IPS-15b (cell line): ENCODE measurements around the gene LYZL6.

ENCODE experiments used
- H3K27me3 ChIP-seq: one replicate; pipeline ENCODE4 v1.6.1; 2013; ENCODE audit warnings: low read length; ENCODE audit not compliant: control insufficient read depth, insufficient read depth
- H3K36me3 ChIP-seq: one replicate; pipeline ENCODE4 v1.6.1; 2013; ENCODE audit warnings: low read length; ENCODE audit not compliant: control insufficient read depth, insufficient read depth
- H3K4me1 ChIP-seq: one replicate; pipeline ENCODE4 v1.6.1; 2013; ENCODE audit warnings: mild to moderate bottlenecking, low read length; ENCODE audit not compliant: control insufficient read depth, insufficient read depth
- H3K4me3 ChIP-seq: one replicate; pipeline ENCODE4 v1.5.1; 2013; ENCODE audit warnings: low read depth, low read length
- H3K9ac ChIP-seq: one replicate; pipeline ENCODE4 v1.6.1; 2013; ENCODE audit warnings: low read depth, mild to moderate bottlenecking, low read length
- H3K9me3 ChIP-seq: one replicate; pipeline ENCODE4 v1.6.1; 2013; ENCODE audit warnings: mild to moderate bottlenecking, low read length; ENCODE audit not compliant: control insufficient read depth, insufficient read depth

Gene LYZL6

GRCh38 chr17:35943537-35943936 is at the start of gene LYZL6:
TSS of gene LYZL6 (minus strand) at chr17:35943713. CDS start at chr17:35939356, 4,357 bp downstream.
- Histone ChIP-seq H3K36me3 (no peaks in the 10 kb centered on the region), H3K9me3 (no peaks in the 10 kb centered on the region), H3K9ac (no peak within 1 kb of the TSS), H3K27me3 (no peaks in the 10 kb centered on the region), H3K4me3 (no peak within 1 kb of the TSS), H3K4me1 (no peaks in the 10 kb centered on the region)

- no peaks in the 10 kb centered on the region for H3K9me3 ChIP-seq
- no peak overlapping the region for H3K4me3 ChIP-seq
- no peak overlapping the region for H3K9ac ChIP-seq
- H3K27me3 ChIP-seq, result no peaks in the 10 kb centered on the region
- no peaks in the 10 kb centered on the region for H3K36me3 ChIP-seq
- no peaks in the 10 kb centered on the region for H3K4me1 ChIP-seq
Observed at GRCh38 chr17:35991075-35991474, 47.6 kb upstream of the LYZL6 start.

- no peaks in the 10 kb centered on the region for H3K4me1 ChIP-seq
- H3K9me3 ChIP-seq, result no peaks in the 10 kb centered on the region
- no peaks in the 10 kb centered on the region for H3K36me3 ChIP-seq
- H3K27me3 ChIP-seq, result no peaks in the 10 kb centered on the region
- H3K4me3 ChIP-seq, result no peak overlapping the region
- H3K9ac ChIP-seq, result no peak overlapping the region
Observed at GRCh38 chr17:35988164-35988563, 44.7 kb upstream of the LYZL6 start.

- no peaks in the 10 kb centered on the region for H3K9me3 ChIP-seq
- no peaks in the 10 kb centered on the region for H3K4me1 ChIP-seq
- no peaks in the 10 kb centered on the region for H3K27me3 ChIP-seq
- H3K36me3 ChIP-seq, result no peaks in the 10 kb centered on the region
- no peak within 1 kb of the TSS for H3K9ac ChIP-seq
- H3K4me3 ChIP-seq, result no peak within 1 kb of the TSS
Observed at GRCh38 chr17:35986643-35987042, 43.1 kb upstream of the LYZL6 start, which contains the start of gene CCL14. TSS of gene CCL14 (minus strand) at chr17:35986729. CDS start at chr17:35986649, 80 bp downstream.

DNA sequence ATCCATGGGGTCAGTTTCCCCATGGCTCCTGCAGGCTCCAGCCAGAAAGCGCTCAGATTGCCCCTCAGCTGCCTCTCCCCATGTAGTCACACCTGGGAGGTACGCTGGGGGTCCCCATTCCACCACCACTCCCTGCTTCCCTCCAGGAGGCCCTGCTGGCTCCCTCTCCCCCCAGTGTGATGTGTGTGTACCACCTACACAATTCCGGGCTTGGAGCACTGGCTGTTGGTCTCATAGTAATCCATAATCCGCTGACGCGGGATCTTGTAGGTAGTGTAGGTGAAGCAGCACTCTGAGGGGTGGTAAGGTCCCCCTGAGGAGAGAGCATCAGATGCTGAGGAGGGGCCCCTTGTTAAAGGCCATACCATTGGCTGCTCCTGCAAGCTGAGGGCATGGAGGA is 40.6 kb upstream of the LYZL6 start:
- Histone ChIP-seq H3K27me3 (no peaks in the 10 kb centered on the region), H3K9me3 (no peaks in the 10 kb centered on the region), H3K4me1 (no peaks in the 10 kb centered on the region), H3K36me3 (no peaks in the 10 kb centered on the region), H3K9ac (no peak overlapping the region), H3K4me3 (no peak overlapping the region)

- Histone ChIP-seq H3K9ac (no peak overlapping the region), H3K27me3 (no peaks in the 10 kb centered on the region), H3K36me3 (no peaks in the 10 kb centered on the region), H3K4me1 (no peaks in the 10 kb centered on the region), H3K9me3 (no peaks in the 10 kb centered on the region), H3K4me3 (no peak overlapping the region)
Observed at GRCh38 chr17:35982409-35983191, 39.1 kb upstream of the LYZL6 start.

DNA sequence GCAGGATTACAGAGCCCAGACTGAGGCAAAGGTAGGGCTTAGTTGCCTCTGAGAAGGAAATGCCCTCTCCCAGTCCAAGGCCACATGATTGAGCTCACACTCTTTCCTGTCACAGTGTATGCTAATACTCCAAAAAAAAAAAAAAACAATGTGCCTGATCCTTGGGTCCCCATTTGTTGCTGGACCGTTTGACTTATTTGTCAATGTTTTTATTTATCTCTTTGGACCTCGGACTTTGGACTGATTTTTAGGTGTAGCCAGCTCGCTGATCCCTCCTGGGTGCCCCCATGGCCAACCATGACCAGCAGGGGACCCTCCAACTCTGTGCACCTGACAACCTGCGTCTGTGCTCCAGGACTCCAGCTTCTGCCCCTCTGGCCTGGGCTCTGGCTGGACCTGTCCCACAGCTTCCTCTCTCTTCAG is 38.4 kb upstream of the LYZL6 start:
- Histone ChIP-seq H3K9ac (no peak overlapping the region), H3K27me3 (no peaks in the 10 kb centered on the region), H3K4me3 (no peak overlapping the region), H3K36me3 (no peaks in the 10 kb centered on the region), H3K9me3 (no peaks in the 10 kb centered on the region), H3K4me1 (no peaks in the 10 kb centered on the region)

- Histone ChIP-seq H3K9ac (no peak within 1 kb of the TSS), H3K4me1 (no peaks in the 10 kb centered on the region), H3K4me3 (no peak within 1 kb of the TSS), H3K36me3 (no peaks in the 10 kb centered on the region), H3K27me3 (no peaks in the 10 kb centered on the region), H3K9me3 (no peaks in the 10 kb centered on the region)
Observed at GRCh38 chr17:35981246-35981645, 37.7 kb upstream of the LYZL6 start, which contains the start of gene CCL16. TSS of gene CCL16 (minus strand) at chr17:35981497. CDS start at chr17:35981420, 77 bp downstream.

DNA sequence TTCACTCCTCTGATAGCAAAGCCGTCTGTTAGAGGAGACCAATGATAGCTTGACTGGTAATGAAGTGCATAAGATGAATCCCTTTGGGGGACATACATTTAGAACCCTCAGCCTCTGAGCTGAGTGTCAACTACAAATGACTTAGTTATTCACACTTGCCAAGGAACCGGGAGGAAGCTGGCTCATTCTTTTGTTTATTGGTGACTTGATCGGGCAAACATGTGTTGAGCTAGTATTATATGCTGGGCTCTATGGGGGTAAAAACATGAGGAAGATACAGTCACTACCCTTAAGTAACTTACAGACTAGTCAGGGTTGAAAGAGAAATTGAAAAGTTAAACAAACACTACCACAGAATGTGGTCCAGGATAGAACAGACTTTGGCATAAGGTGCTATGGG is 34.8 kb upstream of the LYZL6 start:
- no peak overlapping the region for H3K9ac ChIP-seq

GRCh38 chr17:35977509-35977908 is 34.0 kb upstream of the LYZL6 start:
- Histone ChIP-seq H3K4me1 (no peaks in the 10 kb centered on the region), H3K27me3 (no peaks in the 10 kb centered on the region), H3K4me3 (no peak overlapping the region), H3K9ac (no peak overlapping the region), H3K9me3 (no peaks in the 10 kb centered on the region), H3K36me3 (no peaks in the 10 kb centered on the region)

More for the DNA sequence above, 34.8 kb upstream of the LYZL6 start:
- H3K36me3 ChIP-seq, result no peaks in the 10 kb centered on the region
- no peak overlapping the region for H3K4me3 ChIP-seq
- H3K9me3 ChIP-seq, result no peaks in the 10 kb centered on the region
- no peaks in the 10 kb centered on the region for H3K4me1 ChIP-seq
- no peaks in the 10 kb centered on the region for H3K27me3 ChIP-seq

DNA sequence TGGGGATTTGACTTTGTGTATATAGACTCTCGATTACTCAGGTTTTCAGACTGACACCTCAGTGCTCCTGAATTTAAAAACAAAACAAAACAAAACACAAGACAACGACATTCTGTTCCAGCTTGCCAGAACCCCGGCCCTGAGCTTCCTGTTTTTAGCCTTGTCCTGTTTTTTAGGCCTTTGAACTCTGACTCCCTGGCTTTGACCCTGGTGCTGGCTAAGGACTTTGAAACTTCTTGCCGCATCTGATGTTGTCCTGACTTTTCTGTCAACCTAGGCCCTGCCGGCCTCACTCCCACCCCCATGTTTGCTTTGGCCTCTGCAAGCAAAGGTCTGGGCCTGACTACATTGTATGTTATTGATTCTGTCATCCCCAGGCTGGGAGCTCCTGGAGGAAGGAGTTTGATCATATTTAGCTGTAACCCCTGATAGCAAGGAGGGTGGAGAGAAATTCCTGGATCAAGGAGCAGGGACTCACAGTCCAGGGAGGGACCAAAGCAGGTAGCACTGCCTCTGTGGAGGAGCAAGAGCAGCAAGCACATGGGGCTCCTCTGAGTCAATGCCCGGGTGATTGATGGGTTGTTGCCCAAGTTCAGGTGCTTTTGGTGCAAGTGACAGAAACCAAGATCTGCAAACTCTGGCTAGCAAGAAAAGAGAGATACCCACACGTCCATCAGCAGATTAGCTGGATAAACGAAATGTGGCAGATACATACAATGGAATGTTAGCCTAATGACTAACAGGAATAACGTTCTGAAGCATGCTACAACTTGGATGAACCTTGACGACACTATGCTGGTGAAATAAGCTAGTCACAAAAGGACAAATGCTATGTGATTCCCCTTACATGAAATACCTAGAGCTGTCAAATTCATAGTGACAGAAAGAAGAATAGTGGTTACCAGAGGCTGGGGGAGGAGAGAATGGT is 30.1 kb upstream of the LYZL6 start:
- H3K4me1 ChIP-seq, result no peaks in the 10 kb centered on the region
- H3K36me3 ChIP-seq, result no peaks in the 10 kb centered on the region
- no peaks in the 10 kb centered on the region for H3K9me3 ChIP-seq
- no peak overlapping the region for H3K9ac ChIP-seq
- no peaks in the 10 kb centered on the region for H3K27me3 ChIP-seq
- no peak overlapping the region for H3K4me3 ChIP-seq
